ENCODE results near the gene SLC66A2.
A peak's percentile ranks its signal among the peaks of the same experiment; 100 is the strongest.
"Not testable (repeated sequence)": the region's sequence is repeated elsewhere in the genome, so short reads cannot be mapped to it uniquely, and the experiment has no call there.

SLC66A2 gene

DNA sequence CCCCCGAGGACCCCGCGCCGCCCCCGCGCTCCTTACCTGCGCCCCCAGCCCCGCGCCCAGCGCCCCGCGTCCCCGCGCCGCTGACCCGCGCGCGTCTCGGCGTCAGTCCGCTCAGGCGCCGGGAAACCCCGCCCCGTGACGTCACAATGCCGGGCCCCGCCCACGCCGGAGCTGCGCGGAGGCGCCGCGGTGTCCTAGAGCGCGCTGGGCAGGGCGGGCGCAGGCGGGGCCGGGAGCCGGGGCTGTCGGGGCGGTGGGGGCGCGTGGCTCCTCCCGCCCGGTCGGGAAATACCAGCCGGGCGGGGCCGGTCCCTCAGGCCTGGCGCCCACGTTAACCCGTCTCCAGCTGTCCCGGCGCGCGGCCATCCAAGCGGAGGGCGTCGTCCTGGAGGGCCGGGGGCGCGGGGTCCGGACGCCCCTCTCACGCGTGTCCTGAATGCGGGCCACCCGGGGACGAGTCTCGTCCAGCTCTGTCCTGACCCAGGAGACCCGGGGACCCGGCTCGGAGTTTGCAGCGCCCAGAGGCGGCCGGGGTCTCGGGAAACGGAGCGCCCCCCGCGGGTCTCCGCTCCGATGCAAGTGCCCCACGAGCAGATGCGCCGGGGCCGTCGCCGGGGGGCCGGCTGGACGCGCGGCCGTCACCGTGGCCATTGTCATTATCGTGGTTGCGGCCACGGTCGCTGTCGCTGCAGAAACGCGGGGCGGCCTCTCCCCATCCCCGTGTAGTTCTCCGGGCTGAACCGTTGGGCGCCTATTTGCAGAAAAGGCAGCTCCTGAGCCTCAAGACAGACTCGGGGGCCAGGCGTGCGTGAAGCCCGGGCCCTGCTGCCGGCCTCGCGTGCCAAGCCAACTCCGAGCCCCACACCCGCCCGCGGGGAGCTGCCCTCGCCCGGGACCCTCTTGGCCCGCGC, at the start of gene SLC66A2:
Gene SLC66A2, minus strand, starts transcription at position 109 of the 911 bp plus-strand sequence. CDS start 727 bp downstream, outside the sequence.
- peak within 1 kb of the TSS; percentile 66 for H3K9ac ChIP-seq (ENCODE audit: low read length)
- H3K4me3 ChIP-seq (ENCODE audit: low read length), result peak within 1 kb of the TSS; percentile 81
- peak within 1 kb of the TSS; percentile 55 for H3K27ac ChIP-seq (ENCODE audit: low read depth, low read length)
- H3K27me3 ChIP-seq (ENCODE audit: control insufficient read depth, insufficient read depth, low read length), result no peaks in the 10 kb centered on the region
- no peaks in the 10 kb centered on the region for H3K36me3 ChIP-seq (ENCODE audit: control insufficient read depth, insufficient read depth, low read length)
- H3K4me1 ChIP-seq (ENCODE audit: control insufficient read depth, insufficient read depth, low read length), result peaks cover 8% of the 10 kb centered on the region

DNA sequence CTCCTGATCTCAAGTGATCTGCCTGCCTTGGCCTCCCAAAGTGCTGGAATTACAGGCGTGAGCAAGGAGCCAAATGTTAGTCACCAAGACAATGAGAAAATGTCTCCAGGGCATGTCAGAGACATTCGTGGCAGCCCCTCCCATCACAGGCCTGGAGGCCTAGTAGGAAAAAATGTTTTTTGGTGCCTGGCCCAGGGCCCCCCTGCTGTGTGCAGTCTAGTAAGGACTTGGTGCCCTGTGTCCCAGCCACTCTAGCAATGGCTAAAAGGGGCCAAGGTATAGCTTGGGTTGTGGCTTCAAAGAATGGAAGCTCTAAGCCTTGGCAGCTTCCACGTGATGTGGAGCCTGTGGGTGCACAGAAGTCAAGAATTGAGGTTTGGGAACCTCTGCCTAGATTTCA, 49.4 kb upstream of the SLC66A2 start:
- no peaks in the 10 kb centered on the region for H3K4me1 ChIP-seq (ENCODE audit: control insufficient read depth, insufficient read depth, low read length)
- no peaks in the 10 kb centered on the region for H3K36me3 ChIP-seq (ENCODE audit: control insufficient read depth, insufficient read depth, low read length)
- H3K27ac ChIP-seq (ENCODE audit: low read depth, low read length), result no peak overlapping the region
- H3K4me3 ChIP-seq (ENCODE audit: low read length), result no peak overlapping the region
- no peaks in the 10 kb centered on the region for H3K27me3 ChIP-seq (ENCODE audit: control insufficient read depth, insufficient read depth, low read length)
- no peak overlapping the region for H3K9ac ChIP-seq (ENCODE audit: low read length)

DNA sequence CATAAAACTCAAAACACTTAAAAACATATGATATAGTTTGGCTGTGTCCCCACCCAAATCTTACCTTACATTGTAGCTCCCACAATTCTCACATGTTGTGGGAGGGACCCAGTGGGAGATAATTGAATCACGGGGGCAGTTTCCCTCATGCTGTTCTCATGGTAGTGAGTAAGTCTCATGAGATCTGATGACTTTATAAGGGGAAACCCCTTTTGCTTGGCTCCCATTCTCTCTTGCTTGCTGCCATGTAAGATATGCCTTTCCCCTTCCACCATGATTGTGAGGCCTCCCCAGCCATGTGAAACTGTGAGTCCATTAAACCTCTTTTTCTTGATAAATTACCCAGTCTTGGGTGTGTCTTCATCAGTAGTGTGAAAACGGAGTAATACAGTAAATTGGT, 48.2 kb upstream of the SLC66A2 start:
- not testable (repeated sequence) for H3K36me3 ChIP-seq (ENCODE audit: control insufficient read depth, insufficient read depth, low read length); H3K27me3 ChIP-seq (ENCODE audit: control insufficient read depth, insufficient read depth, low read length); H3K4me3 ChIP-seq (ENCODE audit: low read length); H3K27ac ChIP-seq (ENCODE audit: low read depth, low read length); H3K9ac ChIP-seq (ENCODE audit: low read length); H3K4me1 ChIP-seq (ENCODE audit: control insufficient read depth, insufficient read depth, low read length)

DNA sequence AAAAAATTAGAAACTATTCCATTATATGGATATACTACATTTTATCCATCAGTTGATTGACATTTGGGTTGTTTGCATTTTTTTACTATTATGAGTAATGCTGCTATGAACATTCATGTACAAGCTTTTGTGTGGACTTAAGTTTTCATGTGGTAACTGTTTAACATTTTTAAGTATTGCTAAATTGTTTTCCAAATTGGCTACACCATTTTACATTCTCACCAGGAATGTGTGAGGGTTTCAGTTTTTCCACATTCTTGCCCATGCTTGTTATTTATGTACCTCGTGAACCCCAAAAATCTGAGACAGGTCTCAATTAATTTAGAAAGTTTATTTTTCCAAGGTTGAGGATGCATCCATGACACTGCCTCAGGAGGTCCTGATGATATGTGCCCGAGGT, 40.0 kb upstream of the SLC66A2 start:
- H3K36me3 ChIP-seq (ENCODE audit: control insufficient read depth, insufficient read depth, low read length), result no peaks in the 10 kb centered on the region
- no peaks in the 10 kb centered on the region for H3K27me3 ChIP-seq (ENCODE audit: control insufficient read depth, insufficient read depth, low read length)
- no peak overlapping the region for H3K9ac ChIP-seq (ENCODE audit: low read length)
- no peak overlapping the region for H3K27ac ChIP-seq (ENCODE audit: low read depth, low read length)
- H3K4me1 ChIP-seq (ENCODE audit: control insufficient read depth, insufficient read depth, low read length), result peaks cover 14% of the 10 kb centered on the region
- no peak overlapping the region for H3K4me3 ChIP-seq (ENCODE audit: low read length)

DNA sequence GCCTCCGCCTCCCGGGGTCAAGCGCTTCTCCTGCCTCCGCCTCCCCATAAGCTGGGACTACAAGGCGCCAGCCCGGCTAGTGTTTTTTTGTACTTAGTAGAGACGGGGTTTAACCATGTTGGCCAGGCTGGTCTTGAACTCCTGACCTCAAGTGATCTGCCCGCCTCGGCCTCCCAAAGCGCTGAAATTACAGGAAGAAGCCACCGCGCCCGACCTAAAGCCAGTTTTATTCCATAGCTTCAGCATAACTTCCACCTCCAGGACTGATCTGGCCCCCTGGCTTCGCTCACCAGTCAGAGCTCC, 37.7 kb upstream of the SLC66A2 start:
- H3K36me3 ChIP-seq (ENCODE audit: control insufficient read depth, insufficient read depth, low read length), result no peaks in the 10 kb centered on the region
- peak overlapping the region; percentile 96 for H3K4me3 ChIP-seq (ENCODE audit: low read length)
- peak overlapping the region; percentile 82 for H3K9ac ChIP-seq (ENCODE audit: low read length)
- no peaks in the 10 kb centered on the region for H3K27me3 ChIP-seq (ENCODE audit: control insufficient read depth, insufficient read depth, low read length)
- H3K4me1 ChIP-seq (ENCODE audit: control insufficient read depth, insufficient read depth, low read length), result peaks cover 14% of the 10 kb centered on the region
- peak overlapping the region; percentile 97 for H3K27ac ChIP-seq (ENCODE audit: low read depth, low read length)

DNA sequence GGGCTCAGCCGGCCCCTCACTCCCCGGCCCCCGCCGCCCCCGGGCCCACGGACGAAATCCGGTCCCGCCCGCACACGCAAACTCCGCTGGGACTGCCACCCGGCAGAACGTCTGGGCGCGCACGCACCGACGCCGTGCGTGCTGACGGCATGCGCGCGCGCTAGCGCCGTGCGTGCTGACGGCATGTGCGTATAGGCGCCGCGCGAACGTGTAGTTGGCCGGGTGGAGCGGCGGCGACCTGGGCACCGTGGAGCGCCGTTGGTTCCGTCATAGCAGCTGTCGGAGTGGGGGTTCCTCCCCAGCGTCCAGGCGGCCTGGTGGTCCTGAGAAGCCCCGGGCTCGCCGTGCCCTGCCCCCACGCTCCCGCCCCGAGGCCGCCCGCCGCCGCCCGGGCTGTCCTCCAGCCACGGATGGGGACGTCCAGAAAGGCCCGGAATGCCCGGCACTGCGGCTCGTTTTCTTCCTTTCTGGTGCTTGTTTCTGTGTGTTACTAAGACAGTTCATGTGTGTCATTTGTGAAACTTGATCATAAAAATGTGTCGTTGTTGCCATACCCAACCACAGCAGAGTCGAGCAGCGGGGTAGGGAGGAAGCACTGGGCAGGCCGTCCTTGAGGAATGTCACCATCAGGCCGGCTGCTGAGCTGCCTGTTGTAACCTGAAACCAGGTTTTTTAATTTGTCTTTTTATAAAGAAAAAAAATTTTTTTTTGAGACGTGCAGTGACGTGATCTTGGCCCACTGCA, 37.2 kb upstream of the SLC66A2 start, which contains the start of gene TXNL4A:
Gene TXNL4A, minus strand, starts transcription at position 113 of the 744 bp plus-strand sequence. CDS start 171 bp downstream, outside the sequence.
- H3K36me3 ChIP-seq (ENCODE audit: control insufficient read depth, insufficient read depth, low read length), result no peaks in the 10 kb centered on the region
- H3K27me3 ChIP-seq (ENCODE audit: control insufficient read depth, insufficient read depth, low read length), result no peaks in the 10 kb centered on the region
- peak within 1 kb of the TSS; percentile 97 for H3K27ac ChIP-seq (ENCODE audit: low read depth, low read length)
- H3K4me1 ChIP-seq (ENCODE audit: control insufficient read depth, insufficient read depth, low read length), result peaks cover 14% of the 10 kb centered on the region
- peak within 1 kb of the TSS; percentile 92 for H3K9ac ChIP-seq (ENCODE audit: low read length)
- peak within 1 kb of the TSS; percentile 96 for H3K4me3 ChIP-seq (ENCODE audit: low read length)

DNA sequence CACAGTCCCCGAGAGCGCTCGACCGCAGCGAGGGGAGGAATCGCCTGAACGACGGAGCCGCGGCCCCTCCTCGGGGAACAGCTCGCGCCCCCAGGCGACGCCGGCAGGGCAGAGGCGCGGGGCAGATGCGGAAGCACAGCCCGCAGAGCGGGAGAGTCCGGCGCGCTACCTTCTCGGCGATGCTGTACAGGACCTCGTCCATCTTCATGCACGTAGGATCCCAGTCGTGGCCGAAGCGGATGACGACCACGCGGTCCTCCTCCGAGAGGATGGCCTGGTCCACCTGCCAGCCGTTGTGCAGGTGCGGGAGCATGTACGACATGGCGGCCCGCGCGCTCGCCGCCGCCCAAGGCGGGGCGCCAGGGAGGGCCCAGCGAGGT, 36.6 kb upstream of the SLC66A2 start:
- H3K27me3 ChIP-seq (ENCODE audit: control insufficient read depth, insufficient read depth, low read length), result no peaks in the 10 kb centered on the region
- peak overlapping the region; percentile 92 for H3K9ac ChIP-seq (ENCODE audit: low read length)
- peaks cover 14% of the 10 kb centered on the region for H3K4me1 ChIP-seq (ENCODE audit: control insufficient read depth, insufficient read depth, low read length)
- H3K27ac ChIP-seq (ENCODE audit: low read depth, low read length), result peak overlapping the region; percentile 97
- no peaks in the 10 kb centered on the region for H3K36me3 ChIP-seq (ENCODE audit: control insufficient read depth, insufficient read depth, low read length)
- H3K4me3 ChIP-seq (ENCODE audit: low read length), result peak overlapping the region; percentile 96

DNA sequence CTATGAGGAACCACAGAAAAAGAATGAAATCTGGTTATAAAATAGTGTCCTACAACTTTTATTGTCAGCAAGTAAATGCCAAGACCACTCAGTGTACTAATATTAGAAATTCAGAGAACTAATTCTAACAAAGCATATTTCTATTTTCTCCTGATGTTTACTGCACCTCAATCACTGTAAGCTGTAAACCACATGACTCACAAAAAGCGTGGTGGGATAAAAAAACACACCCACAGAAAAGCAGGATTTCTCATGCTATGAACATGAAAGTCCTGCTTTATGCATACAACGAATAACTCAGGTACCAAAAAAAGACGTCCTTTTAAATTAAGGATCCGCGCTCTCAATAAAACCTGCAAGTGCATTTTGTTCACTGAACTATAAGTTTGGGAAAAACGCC, 36.1 kb upstream of the SLC66A2 start:
- Histone ChIP-seq H3K4me1 (ENCODE audit: control insufficient read depth, insufficient read depth, low read length) (peaks cover 14% of the 10 kb centered on the region), H3K4me3 (ENCODE audit: low read length) (peak overlapping the region; percentile 96), H3K27ac (ENCODE audit: low read depth, low read length) (no peak overlapping the region)

DNA sequence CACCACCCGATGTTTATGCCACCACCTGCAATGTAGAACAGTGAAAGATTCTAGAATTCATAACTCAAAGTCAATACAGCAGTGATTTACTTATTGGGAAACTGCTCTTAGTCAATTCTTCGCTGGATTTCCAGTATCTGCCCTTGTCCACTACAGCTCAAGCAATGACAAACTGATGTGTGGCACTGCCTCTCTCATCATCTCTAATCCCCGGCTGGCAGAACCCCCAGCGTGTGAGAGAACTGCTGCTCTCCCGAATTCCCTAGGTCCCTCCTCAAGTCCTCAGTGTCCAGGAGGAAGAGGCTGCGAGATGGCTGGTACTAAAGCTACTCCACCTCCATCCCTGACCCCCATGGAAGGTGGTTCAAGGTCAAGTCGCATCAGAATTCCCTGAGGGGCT, 35.3 kb upstream of the SLC66A2 start:
- H3K9ac ChIP-seq (ENCODE audit: low read length), result no peak overlapping the region
- no peak overlapping the region for H3K27ac ChIP-seq (ENCODE audit: low read depth, low read length)
- no peaks in the 10 kb centered on the region for H3K36me3 ChIP-seq (ENCODE audit: control insufficient read depth, insufficient read depth, low read length)
- no peaks in the 10 kb centered on the region for H3K27me3 ChIP-seq (ENCODE audit: control insufficient read depth, insufficient read depth, low read length)
- H3K4me1 ChIP-seq (ENCODE audit: control insufficient read depth, insufficient read depth, low read length), result peaks cover 14% of the 10 kb centered on the region
- no peak overlapping the region for H3K4me3 ChIP-seq (ENCODE audit: low read length)

More for the DNA sequence above, 36.1 kb upstream of the SLC66A2 start:
- Histone ChIP-seq H3K27me3 (ENCODE audit: control insufficient read depth, insufficient read depth, low read length) (no peaks in the 10 kb centered on the region), H3K36me3 (ENCODE audit: control insufficient read depth, insufficient read depth, low read length) (no peaks in the 10 kb centered on the region), H3K9ac (ENCODE audit: low read length) (peak overlapping the region; percentile 92)

DNA sequence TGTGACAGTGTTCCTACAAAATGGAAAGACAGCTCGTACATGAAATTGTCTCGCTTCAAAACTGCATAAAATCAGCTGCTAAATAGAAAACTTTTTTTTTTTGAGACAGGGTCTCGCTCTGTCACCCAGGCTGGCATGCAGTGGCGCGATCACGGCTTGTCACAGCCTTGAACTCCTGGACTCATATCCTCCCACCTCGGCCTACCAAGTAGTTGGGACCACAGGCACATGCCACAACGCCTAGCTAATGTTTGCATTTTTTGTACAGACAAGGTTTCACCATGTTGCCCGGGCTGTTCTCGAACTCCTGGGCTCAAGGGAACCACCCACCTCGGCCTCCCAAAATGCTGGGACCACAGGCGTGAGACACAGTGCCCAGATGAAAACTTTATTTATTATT, 33.7 kb upstream of the SLC66A2 start:
- Histone ChIP-seq H3K27ac (ENCODE audit: low read depth, low read length) (no peak overlapping the region), H3K4me3 (ENCODE audit: low read length) (no peak overlapping the region), H3K9ac (ENCODE audit: low read length) (no peak overlapping the region), H3K36me3 (ENCODE audit: control insufficient read depth, insufficient read depth, low read length) (no peaks in the 10 kb centered on the region), H3K4me1 (ENCODE audit: control insufficient read depth, insufficient read depth, low read length) (peaks cover 14% of the 10 kb centered on the region), H3K27me3 (ENCODE audit: control insufficient read depth, insufficient read depth, low read length) (no peaks in the 10 kb centered on the region)

DNA sequence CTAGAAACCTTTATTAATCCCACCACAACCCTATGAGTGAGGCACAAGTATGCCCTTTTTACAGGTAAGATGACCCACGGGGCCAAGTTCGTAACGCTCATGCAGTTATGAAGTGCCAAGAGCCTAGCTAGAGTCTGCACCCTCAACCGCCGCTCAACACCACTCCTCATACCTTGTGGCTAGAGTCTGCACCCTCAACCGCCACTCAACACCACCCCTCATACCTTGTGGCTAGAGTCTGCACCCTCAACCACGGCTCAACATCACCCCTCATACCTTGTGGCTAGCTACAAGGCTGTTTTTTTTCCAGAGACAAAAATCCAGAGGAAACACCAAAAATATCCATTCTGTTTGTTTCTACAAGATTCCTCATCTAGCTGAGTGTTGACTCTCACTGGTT, 32.3 kb upstream of the SLC66A2 start:
- no peak overlapping the region for H3K4me3 ChIP-seq (ENCODE audit: low read length)
- no peaks in the 10 kb centered on the region for H3K27me3 ChIP-seq (ENCODE audit: control insufficient read depth, insufficient read depth, low read length)
- H3K4me1 ChIP-seq (ENCODE audit: control insufficient read depth, insufficient read depth, low read length), result peaks cover 12% of the 10 kb centered on the region
- peaks cover 4% of the 10 kb centered on the region for H3K36me3 ChIP-seq (ENCODE audit: control insufficient read depth, insufficient read depth, low read length)
- no peak overlapping the region for H3K9ac ChIP-seq (ENCODE audit: low read length)
- no peak overlapping the region for H3K27ac ChIP-seq (ENCODE audit: low read depth, low read length)

DNA sequence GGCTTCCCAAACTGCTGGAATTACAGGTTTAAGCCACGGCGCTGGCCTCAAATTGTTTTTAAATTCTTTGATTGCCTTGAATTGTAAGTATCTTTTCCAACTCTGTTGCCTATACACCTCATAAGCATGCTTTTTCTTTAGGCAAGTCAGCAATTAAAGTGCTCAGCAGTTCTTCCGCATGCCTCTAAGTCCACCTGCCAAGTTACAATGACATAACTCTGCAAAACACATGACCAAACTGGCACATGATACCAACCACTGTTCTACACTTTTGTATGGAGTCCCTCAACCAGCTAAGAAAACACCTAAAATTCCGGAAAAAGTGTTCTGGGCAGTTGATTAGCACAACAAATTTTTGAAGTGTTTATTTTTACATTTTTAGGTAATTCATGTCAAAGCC, 31.8 kb upstream of the SLC66A2 start:
- Histone ChIP-seq H3K4me1 (ENCODE audit: control insufficient read depth, insufficient read depth, low read length) (peaks cover 12% of the 10 kb centered on the region), H3K4me3 (ENCODE audit: low read length) (no peak overlapping the region), H3K27me3 (ENCODE audit: control insufficient read depth, insufficient read depth, low read length) (no peaks in the 10 kb centered on the region), H3K36me3 (ENCODE audit: control insufficient read depth, insufficient read depth, low read length) (peaks cover 4% of the 10 kb centered on the region), H3K27ac (ENCODE audit: low read depth, low read length) (no peak overlapping the region), H3K9ac (ENCODE audit: low read length) (no peak overlapping the region)

Data from rectal smooth muscle tissue (tissue), 1 donor.